ENCODE data around the gene ANXA6. TPM values are rescaled to one million over a fixed set of nuclear protein-coding genes. Genes with fewer than 3 reads are reported as not detected.

ANXA6 gene
- total RNA-seq (100 to 1,000 TPM in 3 of 5 donors, 10 to 100 TPM in 2; 28.4 to 240 (median 133) TPM), polyA plus RNA-seq (100 to 1,000 TPM in 1 of 3 donors, 10 to 100 TPM in 2; 66.0 to 103 (median 73.6) TPM)
- long read RNA-seq, donor 1, transcript ANXA6-201 (26 exons, 2,593 nt), result major isoform, 11 of 27 reads
- long read RNA-seq, donor 1, partial matches to known transcripts, result 16 of 27 reads
- long read RNA-seq, donor 1, other reads (novel, unspliced or antisense), result 0 of 27 reads
- long read RNA-seq, donor 2, transcript ANXA6-201 (26 exons, 2,593 nt), result major isoform, 16 of 42 reads
- long read RNA-seq, donor 2, partial matches to known transcripts, result 26 of 42 reads
- long read RNA-seq, donor 2, other reads (novel, unspliced or antisense), result 0 of 42 reads
- long read RNA-seq, donor 3, partial matches to known transcripts, result 0 of 3 reads
- long read RNA-seq, donor 3, other reads (novel, unspliced or antisense), result 0 of 3 reads
- long read RNA-seq, donor 4, transcript ANXA6-201 (26 exons, 2,593 nt), result major isoform, 5 of 5 reads
- long read RNA-seq, donor 4, partial matches to known transcripts, result 0 of 5 reads
- long read RNA-seq, donor 4, other reads (novel, unspliced or antisense), result 0 of 5 reads
- long read RNA-seq, donor 5, transcript ANXA6-201 (26 exons, 2,593 nt), result major isoform, 18 of 39 reads
- long read RNA-seq, donor 5, partial matches to known transcripts, result 15 of 39 reads
- long read RNA-seq, donor 5, other reads (novel, unspliced or antisense), result 6 of 39 reads
- long read RNA-seq, donor 6, transcript ANXA6-201 (26 exons, 2,593 nt), result major isoform, 16 of 42 reads
- long read RNA-seq, donor 6, partial matches to known transcripts, result 26 of 42 reads
- long read RNA-seq, donor 6, other reads (novel, unspliced or antisense), result 0 of 42 reads
- long read RNA-seq, donor 7, transcript ANXA6-201 (26 exons, 2,593 nt), result major isoform, 25 of 97 reads
- long read RNA-seq, donor 7, partial matches to known transcripts, result 65 of 97 reads
- long read RNA-seq, donor 7, other reads (novel, unspliced or antisense), result 7 of 97 reads
- long read RNA-seq, donor 8, transcript ANXA6-201 (26 exons, 2,593 nt), result major isoform, 9 of 15 reads
- long read RNA-seq, donor 8, partial matches to known transcripts, result 6 of 15 reads
- long read RNA-seq, donor 8, other reads (novel, unspliced or antisense), result 0 of 15 reads
- long read RNA-seq, donor 9, transcript ANXA6-201 (26 exons, 2,593 nt), result major isoform, 5 of 14 reads
- long read RNA-seq, donor 9, partial matches to known transcripts, result 8 of 14 reads
- long read RNA-seq, donor 9, other reads (novel, unspliced or antisense), result 0 of 14 reads
- long read RNA-seq, donor 10, partial matches to known transcripts, result 0 of 5 reads
- long read RNA-seq, donor 10, other reads (novel, unspliced or antisense), result 0 of 5 reads

- Histone ChIP-seq H3K4me3 (peak within 1 kb of the TSS; percentile 75 to 90 (median 86)), H3K4me1 (peaks cover 41 to 67% (median 59%) of the 10 kb centered on the region in 4 donors), H3K36me3 (no peaks in the 10 kb centered on the region), H3K27ac (peak within 1 kb of the TSS; percentile 79 to 94 (median 90)), H3K9me3 (no peaks in the 10 kb centered on the region), H3K27me3 (no peaks in the 10 kb centered on the region)
- 0 to 1% (median 1%) methylated on average over 27 to 60 of the region's 60 CpGs for WGBS, 5 donors
- intact Hi-C loops (cut with DNase I; ENCODE audit: low total_unique reads), result no loop called here
- TF ChIP-seq POLR2AphosphoS5 (IDR thresholded peaks at IDR 0.05) (peak; percentile 56 to 75 (median 60)), POLR2A (IDR thresholded peaks at IDR 0.05) (no peak), EP300 (IDR thresholded peaks at IDR 0.05) (no peak)
- TF ChIP-seq, protein P1, sequence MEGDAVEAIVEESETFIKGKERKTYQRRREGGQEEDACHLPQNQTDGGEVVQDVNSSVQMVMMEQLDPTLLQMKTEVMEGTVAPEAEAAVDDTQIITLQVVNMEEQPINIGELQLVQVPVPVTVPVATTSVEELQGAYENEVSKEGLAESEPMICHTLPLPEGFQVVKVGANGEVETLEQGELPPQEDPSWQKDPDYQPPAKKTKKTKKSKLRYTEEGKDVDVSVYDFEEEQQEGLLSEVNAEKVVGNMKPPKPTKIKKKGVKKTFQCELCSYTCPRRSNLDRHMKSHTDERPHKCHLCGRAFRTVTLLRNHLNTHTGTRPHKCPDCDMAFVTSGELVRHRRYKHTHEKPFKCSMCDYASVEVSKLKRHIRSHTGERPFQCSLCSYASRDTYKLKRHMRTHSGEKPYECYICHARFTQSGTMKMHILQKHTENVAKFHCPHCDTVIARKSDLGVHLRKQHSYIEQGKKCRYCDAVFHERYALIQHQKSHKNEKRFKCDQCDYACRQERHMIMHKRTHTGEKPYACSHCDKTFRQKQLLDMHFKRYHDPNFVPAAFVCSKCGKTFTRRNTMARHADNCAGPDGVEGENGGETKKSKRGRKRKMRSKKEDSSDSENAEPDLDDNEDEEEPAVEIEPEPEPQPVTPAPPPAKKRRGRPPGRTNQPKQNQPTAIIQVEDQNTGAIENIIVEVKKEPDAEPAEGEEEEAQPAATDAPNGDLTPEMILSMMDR (IDR thresholded peaks at IDR 0.05), result no peak
- DNase-seq, result peak; percentile 85 to 94
These were observed at the start of gene ANXA6 for GRCh38 chr5:151157426-151158286. ANXA6 (minus strand) TSS chr5:151157779; CDS start chr5:151147901, 9,878 bp downstream.

- WGBS, 5 donors, result 75 to 93% (median 87%) methylated on average over 5 to 10 of the region's 10 CpGs
- intact Hi-C loops (cut with DNase I; ENCODE audit: low total_unique reads), result no loop called here
- Histone ChIP-seq H3K27me3 (no peaks in the 10 kb centered on the region), H3K9me3 (no peaks in the 10 kb centered on the region), H3K4me3 (no peak overlapping the region), H3K36me3 (peaks cover 6 to 23% (median 16%) of the 10 kb centered on the region in 4 donors), H3K27ac (no peak overlapping the region), H3K4me1 (peaks cover 9 to 37% (median 17%) of the 10 kb centered on the region in 4 donors)
- DNase-seq, result no peak
- no peak for TF ChIP-seq POLR2A (IDR thresholded peaks at IDR 0.05)
- TF ChIP-seq EP300 (IDR thresholded peaks at IDR 0.05), result no peak
- TF ChIP-seq, protein P1 (IDR thresholded peaks at IDR 0.05), result no peak
- TF ChIP-seq POLR2AphosphoS5 (IDR thresholded peaks at IDR 0.05), result no peak
These were observed 47.8 kb upstream of the ANXA6 start for GRCh38 chr5:151205411-151205810.

DNA sequence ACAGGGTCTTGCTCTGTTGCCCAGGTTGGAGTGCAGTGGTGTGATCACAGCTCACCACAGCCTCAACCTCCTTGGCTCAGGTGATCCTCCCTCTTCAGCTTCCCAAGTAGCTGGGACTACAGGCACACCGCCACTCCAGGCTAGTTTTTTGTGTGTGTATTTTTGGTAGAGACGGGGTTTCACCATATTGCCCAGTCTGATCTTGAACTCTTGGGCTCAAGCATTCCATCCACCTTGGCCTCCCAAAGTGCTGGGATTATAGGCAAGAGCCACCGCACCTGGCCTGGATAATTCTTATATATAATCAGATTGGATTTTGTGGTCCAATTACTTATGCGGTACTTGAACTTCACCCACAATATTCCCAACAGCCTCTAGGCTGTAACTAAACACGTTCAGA, 46.5 kb upstream of the ANXA6 start:
- H3K36me3 ChIP-seq, result peaks cover 11 to 37% (median 30%) of the 10 kb centered on the region in 4 donors
- no peak overlapping the region for H3K27ac ChIP-seq
- TF ChIP-seq EP300 (IDR thresholded peaks at IDR 0.05) (no peak), POLR2A (IDR thresholded peaks at IDR 0.05) (no peak), POLR2AphosphoS5 (IDR thresholded peaks at IDR 0.05) (no peak)
- TF ChIP-seq, protein P1 (IDR thresholded peaks at IDR 0.05), result no peak
- 78 to 87% (median 82%) methylated on average over 5 of the region's 5 CpGs for WGBS, 5 donors
- H3K9me3 ChIP-seq, result no peaks in the 10 kb centered on the region
- no peaks in the 10 kb centered on the region for H3K27me3 ChIP-seq
- DNase-seq, result no peak
- no peak overlapping the region for H3K4me3 ChIP-seq
- peaks cover 9 to 27% (median 15%) of the 10 kb centered on the region in 4 donors for H3K4me1 ChIP-seq
- intact Hi-C loops (cut with DNase I; ENCODE audit: low total_unique reads), result no loop called here

Data from stomach (tissue), 19 donors.